Tibial nerve (tissue), 4 donors: Measurements from ENCODE around the gene CXCR4.

ENCODE experiments used
- CTCF ChIP-seq, 5 experiments: fragments of 200-600 bp in 3 of 5; fragments of 450-650 bp in 2 of 5; sonication (generic) in 3 of 5; IDR thresholded peaks; one replicate each; pipeline ENCODE4 v1.5.1; 2016 to 2019; ENCODE audit warnings: antibody characterized with exemption in 5 of 5, mild to moderate bottlenecking in 3 of 5, moderate library complexity in 2 of 5
- EP300 ChIP-seq, 2 donors: sonication (generic); formaldehyde crosslinking; IDR thresholded peaks; one replicate each; pipeline ENCODE4 v1.6.1; 2017; ENCODE audit warnings: antibody characterized with exemption in 2 of 2, mild to moderate bottlenecking in 1 of 2

- no peak for TF ChIP-seq EP300 (IDR thresholded peaks at IDR 0.05)
- no peak for TF ChIP-seq CTCF (IDR thresholded peaks at IDR 0.05)
These were observed 2.0 kb upstream of the CXCR4 start for GRCh38 chr2:136119717-136120675.
